BLaER1 (cell line): ENCODE results near the gene RPL6.

Experiments used
- H3K27ac ChIP-seq: shearing (Covaris generic); formaldehyde crosslinking; 2 replicates; pipeline ENCODE4 v1.8.1; 2022
- H3K27me3 ChIP-seq: shearing (Covaris generic); formaldehyde crosslinking; 2 replicates; pipeline ENCODE4 v1.8.1; 2022
- H3K36me3 ChIP-seq: shearing (Covaris generic); formaldehyde crosslinking; 2 replicates; pipeline ENCODE4 v1.8.1; 2022
- H3K4me1 ChIP-seq: shearing (Covaris generic); formaldehyde crosslinking; 2 replicates; pipeline ENCODE4 v1.8.1; 2022
- H3K4me2 ChIP-seq: shearing (Covaris generic); formaldehyde crosslinking; 2 replicates; pipeline ENCODE4 v1.8.1; 2022
- H3K4me3 ChIP-seq: shearing (Covaris generic); formaldehyde crosslinking; 2 replicates; pipeline ENCODE4 v1.8.1; 2022
- H3K9ac ChIP-seq: shearing (Covaris generic); formaldehyde crosslinking; 2 replicates; pipeline ENCODE4 v1.8.1; 2022
- H3K9me3 ChIP-seq: shearing (Covaris generic); formaldehyde crosslinking; 2 replicates; pipeline ENCODE4 v1.8.1; 2022
- H4K20me1 ChIP-seq: shearing (Covaris generic); formaldehyde crosslinking; 2 replicates; pipeline ENCODE4 v1.8.1; 2022
- Cebpa-rat ChIP-seq: shearing (Covaris generic); IDR thresholded peaks from 2 replicates; pipeline ENCODE4 v1.8.1; 2022

RPL6 gene

DNA sequence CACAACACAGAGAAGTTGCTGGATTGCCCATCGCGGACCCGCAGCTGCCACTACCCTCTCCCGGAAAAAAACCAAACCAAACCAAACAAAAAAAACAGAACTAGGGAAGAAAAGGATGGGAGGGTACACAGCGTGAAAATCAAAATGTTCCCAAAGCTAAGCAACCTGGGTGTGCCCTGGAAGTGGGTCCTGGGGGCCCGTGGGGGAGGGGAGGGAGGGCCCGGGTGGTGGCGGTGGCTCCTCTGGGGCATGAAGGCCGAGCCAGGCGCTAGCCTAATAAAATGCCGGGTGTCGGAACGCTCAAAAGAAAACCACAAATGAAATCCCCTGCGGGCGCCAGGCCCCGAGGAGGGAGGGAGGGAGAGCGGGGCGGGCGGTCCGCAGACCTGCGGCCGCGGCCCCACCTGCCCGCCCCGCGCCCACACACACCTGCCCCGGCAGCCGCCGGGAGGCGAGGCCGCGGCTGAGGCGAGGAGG is 28.0 kb downstream of the RPL6 start:
- no peak for TF ChIP-seq Cebpa-rat
- H3K27ac ChIP-seq = peak overlapping the region; percentile 93
- H3K36me3 ChIP-seq = 0 out of 2 replicates have a peak, but pooled peaks cover 6% of the 10 kb centered on the region
- H3K4me1 ChIP-seq = peaks cover 26% of the 10 kb centered on the region
- peak overlapping the region; percentile 93 for H3K9ac ChIP-seq
- H3K9me3 ChIP-seq = peaks cover 4% of the 10 kb centered on the region; the same call in 1 of the 2 replicates
- H3K27me3 ChIP-seq = no peaks in the 10 kb centered on the region
- H3K4me3 ChIP-seq = peak overlapping the region; percentile 99
- H3K4me2 ChIP-seq = peak overlapping the region; percentile 93
- H4K20me1 ChIP-seq = peaks cover 49% of the 10 kb centered on the region

GRCh38 chr12:112380663-112381405 is 28.6 kb downstream of the RPL6 start:
- Histone ChIP-seq H3K4me3 (peak overlapping the region; percentile 99), H3K27ac (peak overlapping the region; percentile 93), H3K27me3 (no peaks in the 10 kb centered on the region), H3K9me3 (peaks cover 6% of the 10 kb centered on the region; the same call in 1 of the 2 replicates), H3K9ac (peak overlapping the region; percentile 93), H3K4me2 (peak overlapping the region; percentile 93), H3K36me3 (0 out of 2 replicates have a peak, but pooled peaks cover 11% of the 10 kb centered on the region), H3K4me1 (peaks cover 24% of the 10 kb centered on the region), H4K20me1 (peaks cover 55% of the 10 kb centered on the region)
- no peak for TF ChIP-seq Cebpa-rat

DNA sequence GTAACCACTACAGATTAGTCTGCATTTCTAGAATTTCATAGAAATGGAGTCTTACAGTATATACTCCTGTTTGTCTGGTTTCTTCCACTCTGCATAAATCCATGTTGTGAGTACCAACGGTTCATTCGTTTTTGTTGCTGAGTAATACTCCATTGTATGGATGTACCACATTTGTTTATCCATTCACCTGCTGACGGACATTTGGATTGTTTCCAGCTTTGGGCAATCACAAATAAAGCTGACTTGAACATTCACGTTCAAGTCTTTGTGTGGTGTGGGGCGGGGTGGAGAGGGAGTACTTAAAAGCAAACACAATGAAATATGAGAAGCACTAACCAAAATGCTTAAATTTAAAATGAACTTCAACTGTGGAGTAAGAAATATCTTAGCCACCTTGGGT is 34.3 kb downstream of the RPL6 start:
- Histone ChIP-seq H3K36me3 (peaks cover 41% of the 10 kb centered on the region), H3K4me2 (no peak overlapping the region), H3K9me3 (peaks cover 16% of the 10 kb centered on the region; the same call in 1 of the 2 replicates), H3K4me1 (peaks cover 10% of the 10 kb centered on the region), H3K4me3 (no peak overlapping the region), H3K27ac (no peak overlapping the region), H3K27me3 (no peaks in the 10 kb centered on the region), H3K9ac (no peak overlapping the region), H4K20me1 (peaks cover 100% of the 10 kb centered on the region)
- no peak for TF ChIP-seq Cebpa-rat

DNA sequence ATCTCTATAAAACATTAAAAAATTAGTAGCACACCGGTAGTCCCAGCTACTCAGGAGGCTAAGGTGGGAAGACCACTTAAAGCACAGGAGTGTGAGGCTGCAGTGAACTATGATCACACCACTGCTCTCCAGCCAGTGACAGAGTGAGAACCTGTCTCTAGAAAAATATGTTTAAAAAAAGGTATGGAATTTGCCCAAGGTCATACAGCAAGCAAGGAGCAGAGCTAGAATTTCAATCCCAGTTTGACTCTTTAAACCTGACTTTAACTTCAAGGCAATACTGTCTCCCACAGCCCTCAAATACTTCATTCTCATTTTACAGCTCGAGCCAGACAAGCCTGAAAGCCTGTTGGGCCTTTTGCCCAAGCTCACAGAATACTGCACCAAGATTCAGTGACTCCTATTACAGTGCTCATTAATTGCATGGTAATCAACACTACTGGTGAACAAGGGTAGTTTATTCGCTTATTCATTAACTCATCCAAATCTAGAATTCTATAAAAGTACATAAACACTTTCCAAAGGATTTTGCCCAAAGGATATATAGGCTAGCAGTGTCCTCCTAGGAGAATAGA is 35.2 kb downstream of the RPL6 start:
- no peak overlapping the region for H3K4me3 ChIP-seq
- peaks cover 100% of the 10 kb centered on the region for H4K20me1 ChIP-seq
- no peak overlapping the region for H3K9ac ChIP-seq
- 0 out of 2 replicates have a peak, but pooled peaks cover 2% of the 10 kb centered on the region for H3K4me1 ChIP-seq
- no peak overlapping the region for H3K27ac ChIP-seq
- H3K9me3 ChIP-seq = peaks cover 16% of the 10 kb centered on the region; the same call in 1 of the 2 replicates
- H3K36me3 ChIP-seq = peaks cover 41% of the 10 kb centered on the region
- no peak for TF ChIP-seq Cebpa-rat
- no peak overlapping the region for H3K4me2 ChIP-seq
- H3K27me3 ChIP-seq = no peaks in the 10 kb centered on the region

GRCh38 chr12:112370868-112371510 is 38.4 kb downstream of the RPL6 start:
- no peak overlapping the region for H3K27ac ChIP-seq
- no peaks in the 10 kb centered on the region for H3K4me1 ChIP-seq
- H3K4me2 ChIP-seq = no peak overlapping the region

DNA sequence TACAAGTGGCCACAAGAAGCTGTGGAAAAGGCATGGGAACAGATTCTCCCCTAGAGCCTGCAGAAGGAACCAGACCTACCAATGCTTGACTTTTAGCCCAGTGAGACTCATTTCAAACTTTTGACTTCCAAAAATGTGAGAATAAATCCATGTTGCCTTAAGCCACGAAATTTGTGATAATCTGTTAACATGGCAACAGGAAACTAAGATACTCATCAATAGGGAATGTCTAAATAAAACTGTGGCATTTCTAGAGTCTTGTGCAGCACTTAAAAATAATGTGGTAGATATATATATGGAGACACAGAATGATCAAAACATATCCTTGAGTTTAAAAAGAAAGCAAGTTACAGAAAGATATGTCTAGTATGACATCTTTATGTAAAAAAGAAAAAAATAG is 39.2 kb downstream of the RPL6 start:
- H3K4me2 ChIP-seq = no peak overlapping the region
- H3K4me3 ChIP-seq = no peak overlapping the region
- peaks cover 4% of the 10 kb centered on the region; the same call in 1 of the 2 replicates for H3K9me3 ChIP-seq
- H3K36me3 ChIP-seq = peaks cover 28% of the 10 kb centered on the region
- H4K20me1 ChIP-seq = peaks cover 100% of the 10 kb centered on the region
- H3K27me3 ChIP-seq = no peaks in the 10 kb centered on the region
- no peak overlapping the region for H3K27ac ChIP-seq
- no peak overlapping the region for H3K9ac ChIP-seq
- H3K4me1 ChIP-seq = no peaks in the 10 kb centered on the region
- no peak for TF ChIP-seq Cebpa-rat

More at GRCh38 chr12:112370868-112371510, 38.4 kb downstream of the RPL6 start:
- Histone ChIP-seq H3K9ac (no peak overlapping the region), H3K27me3 (no peaks in the 10 kb centered on the region), H3K4me3 (no peak overlapping the region), H3K9me3 (peaks cover 11% of the 10 kb centered on the region; the same call in 1 of the 2 replicates), H3K36me3 (peaks cover 35% of the 10 kb centered on the region), H4K20me1 (peaks cover 100% of the 10 kb centered on the region)
- no peak for TF ChIP-seq Cebpa-rat

DNA sequence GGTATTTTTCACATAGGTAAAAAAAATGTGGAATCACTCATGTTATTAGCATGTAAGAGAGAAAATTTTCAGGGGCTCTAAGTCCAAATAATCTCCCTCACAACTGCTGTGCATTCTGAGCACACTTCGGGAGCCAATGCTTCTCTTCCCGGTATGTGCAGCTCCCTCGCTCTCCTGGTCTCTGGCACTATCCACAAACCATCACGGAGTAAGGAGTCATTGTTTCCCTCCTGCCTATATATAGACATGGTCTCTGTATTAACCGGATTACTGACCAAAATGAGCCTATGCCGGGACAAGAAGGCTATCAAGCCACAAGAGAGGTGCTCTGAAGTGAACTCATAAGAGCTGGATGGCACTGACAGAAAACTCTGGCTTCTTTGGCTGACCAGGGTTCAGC is 40.5 kb downstream of the RPL6 start:
- Histone ChIP-seq H3K4me2 (no peak overlapping the region), H3K27me3 (no peaks in the 10 kb centered on the region), H4K20me1 (peaks cover 100% of the 10 kb centered on the region), H3K9me3 (no peaks in the 10 kb centered on the region), H3K9ac (no peak overlapping the region), H3K4me3 (no peak overlapping the region), H3K36me3 (peaks cover 18% of the 10 kb centered on the region; the same call in 1 of the 2 replicates), H3K27ac (no peak overlapping the region), H3K4me1 (no peaks in the 10 kb centered on the region)
- no peak for TF ChIP-seq Cebpa-rat

- no peak overlapping the region for H3K9ac ChIP-seq
- H4K20me1 ChIP-seq = peaks cover 100% of the 10 kb centered on the region
- H3K36me3 ChIP-seq = 0 out of 2 replicates have a peak, but pooled peaks cover 9% of the 10 kb centered on the region
- no peaks in the 10 kb centered on the region for H3K4me1 ChIP-seq
- no peak for TF ChIP-seq Cebpa-rat
- no peak overlapping the region for H3K27ac ChIP-seq
- H3K9me3 ChIP-seq = no peaks in the 10 kb centered on the region
- H3K4me3 ChIP-seq = no peak overlapping the region
- H3K4me2 ChIP-seq = no peak overlapping the region
- H3K27me3 ChIP-seq = no peaks in the 10 kb centered on the region
Measured at GRCh38 chr12:112367965-112368364, 41.4 kb downstream of the RPL6 start.

DNA sequence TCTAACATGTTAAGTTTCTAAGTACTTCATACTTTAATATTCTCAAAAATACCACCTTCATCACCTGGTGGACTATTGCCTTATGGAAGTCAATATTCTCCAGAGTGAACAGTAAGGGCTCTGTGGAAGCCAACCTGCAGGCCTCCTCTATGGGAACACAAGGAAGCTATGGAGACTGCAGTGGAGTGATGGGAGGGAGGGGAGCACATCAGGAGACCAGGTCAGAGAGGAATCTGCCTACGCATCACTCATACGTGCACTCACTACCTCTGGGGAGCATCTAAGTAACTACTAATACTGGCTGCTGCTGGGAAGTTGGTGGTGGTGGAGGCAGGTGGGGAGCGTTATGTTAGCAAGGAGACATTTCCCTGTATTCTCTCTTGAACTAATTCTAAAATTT is 47.1 kb downstream of the RPL6 start:
- no peak overlapping the region for H3K27ac ChIP-seq
- H3K4me3 ChIP-seq = no peak overlapping the region
- TF ChIP-seq Cebpa-rat = no peak
- H3K9ac ChIP-seq = no peak overlapping the region
- no peak overlapping the region for H3K4me2 ChIP-seq
- H3K27me3 ChIP-seq = no peaks in the 10 kb centered on the region
- H3K9me3 ChIP-seq = no peaks in the 10 kb centered on the region
- peaks cover 4% of the 10 kb centered on the region; the same call in 1 of the 2 replicates for H3K36me3 ChIP-seq
- H3K4me1 ChIP-seq = no peaks in the 10 kb centered on the region
- H4K20me1 ChIP-seq = peaks cover 100% of the 10 kb centered on the region

GRCh38 chr12:112361271-112361670 is 48.1 kb downstream of the RPL6 start:
- H3K4me1 ChIP-seq = no peaks in the 10 kb centered on the region
- no peak overlapping the region for H3K27ac ChIP-seq
- no peaks in the 10 kb centered on the region; the same call in 1 of the 2 replicates for H3K36me3 ChIP-seq
- TF ChIP-seq Cebpa-rat = no peak
- no peaks in the 10 kb centered on the region for H3K9me3 ChIP-seq
- no peak overlapping the region for H3K4me3 ChIP-seq
- no peak overlapping the region for H3K9ac ChIP-seq
- no peak overlapping the region for H3K4me2 ChIP-seq
- peaks cover 100% of the 10 kb centered on the region for H4K20me1 ChIP-seq
- H3K27me3 ChIP-seq = no peaks in the 10 kb centered on the region
